COR-L47 (cell line): ENCODE measurements around the gene BICC1.
A peak's percentile ranks its signal among the peaks of the same experiment; 100 is the strongest.

ENCODE experiments used
- DNase-seq: peaks from one replicate; lab custom pipeline; 2025; lab: John Stamatoyannopoulos, UW

BICC1 gene

GRCh38 chr10:58782876-58783851 lies 270.5 kb downstream of the BICC1 start:
- DNase-seq = no peak

- no peak for DNase-seq
Measured at GRCh38 chr10:58784361-58784760, 271.7 kb downstream of the BICC1 start.

GRCh38 chr10:58785354-58785753 lies 272.7 kb downstream of the BICC1 start:
- no peak for DNase-seq

- no peak for DNase-seq
Measured at GRCh38 chr10:58791137-58791536, 278.5 kb downstream of the BICC1 start.

- no peak for DNase-seq
Measured at GRCh38 chr10:58795560-58795959, 282.9 kb downstream of the BICC1 start.

GRCh38 chr10:58796242-58796641 lies 283.6 kb downstream of the BICC1 start:
- DNase-seq = no peak

GRCh38 chr10:58796824-58797223 lies 284.2 kb downstream of the BICC1 start:
- DNase-seq = no peak

- no peak for DNase-seq
Measured at GRCh38 chr10:58797356-58797755, 284.7 kb downstream of the BICC1 start.

GRCh38 chr10:58802047-58802446 lies 289.4 kb downstream of the BICC1 start:
- DNase-seq = no peak

GRCh38 chr10:58806323-58806722 lies 293.7 kb downstream of the BICC1 start:
- no peak for DNase-seq

- no peak for DNase-seq
Measured at GRCh38 chr10:58806970-58807628, 294.4 kb downstream of the BICC1 start.

- DNase-seq = no peak
Measured at GRCh38 chr10:58807629-58808022, 295.0 kb downstream of the BICC1 start.

- no peak for DNase-seq
Measured at GRCh38 chr10:58810751-58811150, 298.1 kb downstream of the BICC1 start.

GRCh38 chr10:58813573-58813972 lies 300.9 kb downstream of the BICC1 start:
- no peak for DNase-seq

GRCh38 chr10:58817201-58817846 lies 304.7 kb downstream of the BICC1 start:
- no peak for DNase-seq

- DNase-seq = peak; percentile 77
Measured at GRCh38 chr10:58818900-58819299, 306.2 kb downstream of the BICC1 start.

- no peak for DNase-seq
Measured at GRCh38 chr10:58820386-58820785, 307.7 kb downstream of the BICC1 start.

GRCh38 chr10:58820861-58821751 lies 308.4 kb downstream of the BICC1 start:
- no peak for DNase-seq

- no peak for DNase-seq
Measured at GRCh38 chr10:58821752-58822056, 309.0 kb downstream of the BICC1 start.

GRCh38 chr10:58823983-58824382 lies 311.3 kb downstream of the BICC1 start:
- no peak for DNase-seq

GRCh38 chr10:58824396-58824795 lies 311.7 kb downstream of the BICC1 start:
- DNase-seq = no peak

- DNase-seq = no peak
Measured at GRCh38 chr10:58826694-58827093, 314.0 kb downstream of the BICC1 start.
